ENCODE measurements around the gene TRIM2.

TRIM2 gene

DNA sequence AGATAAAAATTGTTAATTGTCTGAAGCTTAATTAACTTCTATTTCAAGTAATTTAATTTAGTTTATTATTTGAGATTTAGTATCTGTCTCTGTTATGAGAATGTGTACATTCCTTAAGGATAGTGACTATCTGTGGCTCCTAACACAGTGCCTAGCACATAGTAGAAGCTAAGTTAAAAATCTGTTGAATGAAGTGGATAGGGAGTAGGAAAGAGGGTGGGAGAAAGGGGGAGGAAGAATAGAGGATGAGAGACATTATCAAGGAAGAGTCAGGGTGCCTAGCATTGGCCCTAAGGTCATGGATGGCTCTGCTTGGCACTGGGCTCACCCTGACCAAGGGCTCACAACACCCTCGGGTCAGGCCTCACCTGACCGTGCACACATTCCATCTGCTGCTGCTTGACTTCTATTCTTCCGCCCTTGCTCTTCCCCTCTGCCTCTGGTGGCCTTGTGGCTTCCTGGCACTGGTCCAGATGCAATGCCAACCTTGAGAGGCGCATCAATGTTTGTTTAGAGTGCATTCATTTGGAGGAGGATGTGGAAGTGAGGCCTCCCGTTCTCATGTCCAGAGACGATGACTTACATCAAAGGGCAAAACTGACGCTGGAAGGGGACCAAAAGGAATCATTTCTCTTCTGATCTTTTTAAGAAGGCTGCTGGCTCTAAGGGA, 42.3 kb downstream of the TRIM2 start:
- no peaks in the 10 kb centered on the region for H4K20me1 ChIP-seq (ENCODE audit: control insufficient read depth, insufficient read depth, low read depth, low read length)
- no peaks in the 10 kb centered on the region for H3K27me3 ChIP-seq (ENCODE audit: control insufficient read depth, low read length)
- no peaks in the 10 kb centered on the region for H3K79me2 ChIP-seq (ENCODE audit: control insufficient read depth, low read length)
- H3K4me3 ChIP-seq (ENCODE audit: low read length) = no peak overlapping the region
- no peak overlapping the region for H3K27ac ChIP-seq (ENCODE audit: low read depth, low read length)
- H3K9me2 ChIP-seq (replicated peaks; ENCODE audit: control insufficient read depth, low read length) = no peaks in the 10 kb centered on the region
- no peaks in the 10 kb centered on the region for H3K9me3 ChIP-seq (ENCODE audit: control insufficient read depth, insufficient read depth, low read length)
- no peaks in the 10 kb centered on the region for H3K36me3 ChIP-seq (ENCODE audit: control insufficient read depth, low read length)
- no peaks in the 10 kb centered on the region for H3F3A ChIP-seq (ENCODE audit: control insufficient read depth, insufficient read depth)
- H3K4me2 ChIP-seq (ENCODE audit: low read length) = no peak overlapping the region
- peaks cover 27% of the 10 kb centered on the region for H3K4me1 ChIP-seq (ENCODE audit: control insufficient read depth, low read length)
- TF ChIP-seq, protein P1, sequence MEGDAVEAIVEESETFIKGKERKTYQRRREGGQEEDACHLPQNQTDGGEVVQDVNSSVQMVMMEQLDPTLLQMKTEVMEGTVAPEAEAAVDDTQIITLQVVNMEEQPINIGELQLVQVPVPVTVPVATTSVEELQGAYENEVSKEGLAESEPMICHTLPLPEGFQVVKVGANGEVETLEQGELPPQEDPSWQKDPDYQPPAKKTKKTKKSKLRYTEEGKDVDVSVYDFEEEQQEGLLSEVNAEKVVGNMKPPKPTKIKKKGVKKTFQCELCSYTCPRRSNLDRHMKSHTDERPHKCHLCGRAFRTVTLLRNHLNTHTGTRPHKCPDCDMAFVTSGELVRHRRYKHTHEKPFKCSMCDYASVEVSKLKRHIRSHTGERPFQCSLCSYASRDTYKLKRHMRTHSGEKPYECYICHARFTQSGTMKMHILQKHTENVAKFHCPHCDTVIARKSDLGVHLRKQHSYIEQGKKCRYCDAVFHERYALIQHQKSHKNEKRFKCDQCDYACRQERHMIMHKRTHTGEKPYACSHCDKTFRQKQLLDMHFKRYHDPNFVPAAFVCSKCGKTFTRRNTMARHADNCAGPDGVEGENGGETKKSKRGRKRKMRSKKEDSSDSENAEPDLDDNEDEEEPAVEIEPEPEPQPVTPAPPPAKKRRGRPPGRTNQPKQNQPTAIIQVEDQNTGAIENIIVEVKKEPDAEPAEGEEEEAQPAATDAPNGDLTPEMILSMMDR (IDR thresholded peaks at IDR 0.05; ENCODE audit: low read depth, low read length, poor library complexity, severe bottlenecking) = no peak
- no peak for TF ChIP-seq EZH2phosphoT487 (IDR thresholded peaks at IDR 0.05; ENCODE audit: borderline replicate concordance, low read length)

DNA sequence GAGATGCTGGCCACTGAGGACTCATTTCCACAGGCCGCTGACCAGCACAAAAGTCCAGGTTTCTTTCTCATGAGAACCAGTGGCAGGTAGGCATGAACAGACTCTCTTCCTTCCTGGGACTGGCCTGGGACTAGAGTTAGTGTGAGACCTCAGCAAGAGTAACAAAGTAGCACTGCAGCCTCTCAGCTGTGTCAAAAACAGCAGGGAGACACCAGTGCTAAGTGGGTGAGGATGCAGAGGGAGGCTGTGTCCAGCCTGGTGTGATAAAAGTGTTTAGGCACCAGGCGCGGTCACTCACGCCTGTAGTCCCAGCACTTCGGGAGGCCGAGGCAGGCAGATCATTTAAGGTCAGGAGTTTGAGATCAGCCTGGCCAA, 42.9 kb downstream of the TRIM2 start:
- H3K27me3 ChIP-seq (ENCODE audit: control insufficient read depth, low read length) = no peaks in the 10 kb centered on the region
- no peaks in the 10 kb centered on the region for H3K9me3 ChIP-seq (ENCODE audit: control insufficient read depth, insufficient read depth, low read length)
- H3K36me3 ChIP-seq (ENCODE audit: control insufficient read depth, low read length) = no peaks in the 10 kb centered on the region
- no peaks in the 10 kb centered on the region for H3K79me2 ChIP-seq (ENCODE audit: control insufficient read depth, low read length)
- no peak for TF ChIP-seq EZH2phosphoT487 (IDR thresholded peaks at IDR 0.05; ENCODE audit: borderline replicate concordance, low read length)
- TF ChIP-seq, protein P1 (IDR thresholded peaks at IDR 0.05; ENCODE audit: low read depth, low read length, poor library complexity, severe bottlenecking) = no peak
- no peaks in the 10 kb centered on the region for H3K9me2 ChIP-seq (replicated peaks; ENCODE audit: control insufficient read depth, low read length)
- H3K4me2 ChIP-seq (ENCODE audit: low read length) = no peak overlapping the region
- peaks cover 32% of the 10 kb centered on the region for H3K4me1 ChIP-seq (ENCODE audit: control insufficient read depth, low read length)
- no peak overlapping the region for H3K4me3 ChIP-seq (ENCODE audit: low read length)
- no peak overlapping the region for H3K27ac ChIP-seq (ENCODE audit: low read depth, low read length)
- no peaks in the 10 kb centered on the region for H4K20me1 ChIP-seq (ENCODE audit: control insufficient read depth, insufficient read depth, low read depth, low read length)
- no peaks in the 10 kb centered on the region for H3F3A ChIP-seq (ENCODE audit: control insufficient read depth, insufficient read depth)

DNA sequence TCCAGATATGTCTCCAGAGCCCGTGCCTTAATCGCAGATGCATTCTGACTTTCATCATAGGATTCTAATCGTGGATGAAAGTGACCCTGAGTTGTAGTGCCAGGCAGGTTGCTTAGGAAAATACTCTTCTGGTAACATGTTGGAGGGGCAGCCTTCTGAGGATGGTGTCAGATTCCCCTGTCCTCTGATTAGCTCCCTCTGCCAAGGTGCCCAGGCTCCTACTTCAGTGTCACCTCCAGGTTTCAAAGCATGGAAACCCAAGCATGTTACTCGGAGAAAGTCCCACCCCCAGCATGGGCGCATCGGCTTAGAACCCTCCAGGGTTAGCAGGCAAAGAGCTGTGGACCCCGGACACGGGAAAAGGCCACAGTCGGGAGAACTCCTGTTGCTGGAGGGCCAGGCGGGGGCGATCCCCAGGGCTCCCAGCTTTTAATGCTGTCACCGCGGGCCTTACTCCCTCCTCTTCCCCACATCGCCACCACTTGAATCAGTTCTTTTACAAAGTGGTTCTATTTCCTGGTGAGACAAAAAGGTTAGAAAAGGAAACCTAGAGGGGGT, 44.5 kb downstream of the TRIM2 start:
- no peaks in the 10 kb centered on the region for H3K79me2 ChIP-seq (ENCODE audit: control insufficient read depth, low read length)
- no peaks in the 10 kb centered on the region for H3K36me3 ChIP-seq (ENCODE audit: control insufficient read depth, low read length)
- H3K4me2 ChIP-seq (ENCODE audit: low read length) = peak overlapping the region; percentile 73
- H3K27ac ChIP-seq (ENCODE audit: low read depth, low read length) = no peak overlapping the region
- H4K20me1 ChIP-seq (ENCODE audit: control insufficient read depth, insufficient read depth, low read depth, low read length) = no peaks in the 10 kb centered on the region
- H3K4me1 ChIP-seq (ENCODE audit: control insufficient read depth, low read length) = peaks cover 29% of the 10 kb centered on the region
- H3K27me3 ChIP-seq (ENCODE audit: control insufficient read depth, low read length) = no peaks in the 10 kb centered on the region
- H3K9me3 ChIP-seq (ENCODE audit: control insufficient read depth, insufficient read depth, low read length) = no peaks in the 10 kb centered on the region
- no peaks in the 10 kb centered on the region for H3K9me2 ChIP-seq (replicated peaks; ENCODE audit: control insufficient read depth, low read length)
- no peaks in the 10 kb centered on the region for H3F3A ChIP-seq (ENCODE audit: control insufficient read depth, insufficient read depth)
- TF ChIP-seq, protein P1 (IDR thresholded peaks at IDR 0.05; ENCODE audit: low read depth, low read length, poor library complexity, severe bottlenecking) = no peak
- no peak for TF ChIP-seq EZH2phosphoT487 (IDR thresholded peaks at IDR 0.05; ENCODE audit: borderline replicate concordance, low read length)
- H3K4me3 ChIP-seq (ENCODE audit: low read length) = peak overlapping the region; percentile 67

All from DOHH2 (cell line).